HG03135 (cell line): ENCODE results near the gene RELN.
"Not testable (repeated sequence)": the region's sequence is repeated elsewhere in the genome, so short reads cannot be mapped to it uniquely, and the experiment has no call there.

ENCODE experiments used
- ATAC-seq: cut with Tn5 transposase; IDR thresholded peaks from one replicate; pipeline ENCODE4 v1.9.1; 2021; ENCODE audit warnings: mild to moderate bottlenecking, moderate library complexity; ENCODE audit not compliant: unreplicated experiment

Gene RELN

GRCh38 chr7:103795787-103796186 lies 193.7 kb downstream of the RELN start:
- ATAC-seq, result no peak

DNA sequence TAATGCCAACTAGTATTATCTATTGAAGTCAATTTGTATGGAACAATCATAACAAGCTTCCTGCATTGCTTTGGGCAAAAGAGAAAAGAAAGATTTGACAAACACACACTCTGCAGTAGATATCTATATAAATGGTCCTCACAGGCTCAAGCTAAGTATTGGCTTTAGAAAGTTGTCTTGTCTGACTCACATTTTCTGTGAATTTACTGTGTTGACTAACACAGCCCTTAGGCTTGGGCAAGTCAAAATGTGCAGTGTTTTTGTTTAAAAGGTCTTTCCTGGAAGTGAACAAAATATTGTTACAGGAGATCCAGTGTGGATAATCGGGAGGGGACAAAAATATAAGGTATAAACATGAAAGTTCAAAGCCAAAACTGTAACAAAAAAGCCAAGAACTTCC lies 194.4 kb downstream of the RELN start:
- ATAC-seq, result no peak

DNA sequence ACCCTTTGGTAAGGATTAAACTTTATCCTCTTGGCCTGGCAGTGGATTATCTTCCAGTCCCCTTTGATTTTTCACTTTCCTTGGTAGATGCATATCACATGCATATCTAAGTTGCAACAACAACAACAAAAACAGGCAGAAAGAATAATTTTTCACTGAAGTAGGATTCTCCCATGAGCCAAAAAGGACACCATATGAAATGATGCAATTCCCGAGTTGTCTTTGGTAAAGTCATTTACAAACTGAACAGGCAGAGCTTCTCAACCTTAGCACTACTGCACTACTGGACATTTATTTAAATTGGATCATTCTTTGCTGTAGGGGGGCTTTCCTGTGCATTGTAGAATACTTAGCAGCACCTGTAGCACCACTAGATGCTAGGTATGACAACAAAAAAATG lies 195.0 kb downstream of the RELN start:
- ATAC-seq, result no peak

GRCh38 chr7:103793614-103794013 lies 195.8 kb downstream of the RELN start:
- ATAC-seq, result no peak

GRCh38 chr7:103791894-103792293 lies 197.6 kb downstream of the RELN start:
- no peak for ATAC-seq

DNA sequence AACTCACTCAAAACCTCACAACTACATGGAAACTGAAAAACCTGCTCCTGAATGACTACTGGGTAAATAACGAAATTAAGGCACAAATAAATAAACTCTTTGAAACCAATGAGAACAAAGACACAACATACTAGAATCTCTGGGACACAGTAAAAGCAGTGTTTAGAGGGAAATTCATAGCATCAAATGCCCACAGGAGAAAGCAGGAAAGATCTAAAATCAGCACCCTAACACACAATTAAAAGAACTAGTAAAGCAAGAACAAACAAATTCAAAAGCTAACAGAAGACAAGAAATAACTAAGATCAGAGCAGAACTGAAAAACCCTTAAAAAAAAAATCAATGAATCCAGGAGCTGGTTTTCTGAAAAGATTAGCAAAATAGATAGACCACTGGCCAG lies 202.4 kb downstream of the RELN start:
- ATAC-seq, result not testable (repeated sequence)

- ATAC-seq, result no peak
Measured at GRCh38 chr7:103784646-103785286, 204.7 kb downstream of the RELN start.

DNA sequence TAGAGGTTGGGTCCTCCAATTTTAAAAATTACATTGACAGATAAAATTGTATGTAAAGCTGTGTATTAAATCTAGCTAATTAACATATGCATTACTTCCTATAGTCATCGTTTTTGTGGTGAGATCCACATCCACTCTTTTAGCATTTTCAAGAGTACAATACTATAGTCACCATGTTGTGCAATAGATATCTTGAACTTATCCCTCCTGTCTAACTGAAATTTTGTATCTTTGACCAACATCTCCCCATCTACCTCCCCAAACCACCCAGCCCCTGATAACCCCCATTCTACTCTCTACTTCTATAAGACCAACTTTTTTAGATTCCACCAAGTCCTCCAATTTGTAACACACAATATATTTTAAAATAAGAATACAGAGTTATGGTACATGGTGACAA lies 208.0 kb downstream of the RELN start:
- no peak for ATAC-seq

DNA sequence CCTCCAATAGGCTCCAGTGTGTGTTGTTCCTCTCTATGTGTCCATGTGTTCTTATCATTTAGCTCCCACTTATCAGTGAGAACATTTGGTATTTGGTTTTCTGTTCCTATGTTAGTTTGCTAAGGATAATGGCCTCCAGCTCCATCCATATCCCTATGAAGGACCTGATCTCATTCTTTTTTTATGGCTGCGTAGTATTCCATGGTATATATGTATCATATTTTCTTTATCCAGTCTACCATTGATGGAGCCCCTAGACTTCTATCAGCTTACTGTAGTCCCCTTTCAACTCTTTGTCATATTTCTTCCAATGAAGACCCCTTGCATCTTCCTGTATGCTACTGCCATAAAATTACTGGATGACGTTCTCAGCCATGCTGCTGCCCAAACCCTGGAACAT lies 208.9 kb downstream of the RELN start:
- ATAC-seq, result not testable (repeated sequence)

DNA sequence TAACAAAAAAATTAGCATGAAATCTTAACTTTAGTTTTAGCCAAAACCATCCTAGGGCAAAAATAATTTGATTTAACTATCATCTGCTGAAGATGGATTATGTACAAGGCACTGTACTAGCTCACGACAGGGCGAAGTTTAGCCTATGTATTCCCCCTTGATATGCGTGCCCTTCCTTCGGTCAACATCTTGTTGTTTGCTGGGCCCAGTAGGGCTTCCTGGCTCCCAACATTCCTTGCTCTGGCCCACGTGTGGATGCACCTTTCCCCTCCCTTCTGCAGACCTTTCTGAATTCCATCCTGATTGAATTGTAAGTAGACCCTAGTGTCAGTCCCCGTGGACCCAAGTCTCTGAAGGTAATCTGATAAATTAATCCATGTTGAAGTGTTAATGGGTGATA lies 212.0 kb downstream of the RELN start:
- ATAC-seq, result no peak

- ATAC-seq, result no peak
Measured at GRCh38 chr7:103773726-103774125, 215.7 kb downstream of the RELN start.

DNA sequence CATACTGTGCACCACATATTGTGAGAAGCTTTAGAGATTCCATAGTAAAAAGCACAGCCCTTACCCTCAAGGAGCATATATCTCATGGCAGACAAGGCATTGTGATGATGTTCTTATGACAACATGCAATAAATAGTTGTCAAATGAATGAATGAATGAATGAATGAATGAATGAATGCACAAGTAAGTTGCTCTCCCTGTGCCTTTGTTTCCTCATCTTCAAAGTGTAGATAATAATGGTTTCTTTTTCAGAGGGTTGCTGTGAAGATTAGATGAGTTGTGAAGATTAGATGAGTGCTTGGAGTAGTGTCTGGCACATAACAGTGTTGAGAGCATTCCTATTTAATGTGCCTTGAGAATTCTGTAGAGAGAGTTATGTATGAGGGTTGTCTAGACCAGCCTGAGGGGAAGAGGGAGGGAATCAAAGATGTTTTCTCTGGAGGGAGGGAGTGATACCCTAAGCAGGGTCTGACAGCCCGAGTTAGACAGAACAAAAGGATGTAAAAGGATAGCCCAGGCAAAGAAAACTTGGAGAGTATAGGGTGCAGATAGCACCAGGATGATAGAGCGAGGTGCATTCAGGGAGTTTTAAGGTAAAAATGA lies 217.2 kb downstream of the RELN start:
- ATAC-seq, result no peak

DNA sequence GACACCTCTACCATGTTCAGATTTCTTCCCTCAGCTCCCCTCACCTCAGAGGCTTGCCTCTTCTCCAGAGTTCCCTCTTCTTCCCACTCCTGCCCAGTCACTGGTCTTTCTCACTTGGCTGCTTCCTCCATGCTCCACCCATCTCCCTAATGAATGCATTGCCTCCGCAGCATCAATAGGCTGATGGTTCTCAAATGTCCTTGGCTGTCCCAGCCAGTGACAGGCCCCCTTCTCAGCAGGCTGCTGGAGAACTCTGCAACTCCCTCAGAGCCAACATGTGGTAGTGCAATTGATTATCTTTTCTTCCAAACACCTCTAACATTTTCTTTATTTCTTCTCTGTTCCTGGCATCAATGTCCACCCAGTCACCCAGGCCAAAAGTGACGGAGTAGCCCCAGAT lies 218.2 kb downstream of the RELN start:
- no peak for ATAC-seq

DNA sequence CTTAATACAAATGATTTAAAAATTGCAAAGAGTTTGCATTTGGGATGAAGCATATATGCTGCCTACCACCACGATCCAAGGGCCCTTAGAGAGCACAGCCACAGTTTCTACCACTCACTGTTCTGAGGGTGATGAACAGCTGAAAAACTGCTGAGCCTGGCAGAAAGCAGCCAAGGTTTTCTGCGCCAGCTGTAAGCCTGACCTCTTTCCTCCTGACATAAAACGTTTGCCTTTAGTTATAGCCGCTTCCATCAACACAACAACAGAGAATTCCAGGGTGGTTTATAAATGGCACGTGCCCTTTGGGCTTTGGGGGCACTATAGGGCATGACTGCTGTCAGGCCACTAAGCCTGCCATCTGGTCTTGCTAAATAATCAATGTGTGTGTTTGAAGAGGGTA lies 222.8 kb downstream of the RELN start:
- no peak for ATAC-seq

- ATAC-seq, result no peak
Measured at GRCh38 chr7:103765901-103766300, 223.6 kb downstream of the RELN start.

DNA sequence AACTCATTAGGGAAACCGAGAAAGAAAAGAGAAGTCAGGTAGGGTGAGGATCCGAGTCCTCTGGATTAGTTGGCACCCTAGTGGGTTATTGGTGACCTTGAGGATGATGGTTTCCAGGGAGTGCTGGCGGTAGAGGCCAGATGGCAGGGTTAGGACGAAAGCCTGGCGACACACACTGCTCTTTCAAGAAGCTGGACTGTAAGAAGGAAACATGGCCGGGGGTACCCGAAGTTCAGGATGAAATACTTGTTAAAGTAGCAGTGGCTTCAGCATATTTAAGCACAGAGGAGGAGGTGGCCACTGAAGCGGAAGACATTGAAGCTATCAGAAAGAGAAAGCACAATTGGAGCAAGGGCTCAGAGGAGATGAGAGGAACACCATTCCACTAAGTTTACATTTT lies 224.6 kb downstream of the RELN start:
- no peak for ATAC-seq

GRCh38 chr7:103762877-103763276 lies 226.6 kb downstream of the RELN start:
- no peak for ATAC-seq

DNA sequence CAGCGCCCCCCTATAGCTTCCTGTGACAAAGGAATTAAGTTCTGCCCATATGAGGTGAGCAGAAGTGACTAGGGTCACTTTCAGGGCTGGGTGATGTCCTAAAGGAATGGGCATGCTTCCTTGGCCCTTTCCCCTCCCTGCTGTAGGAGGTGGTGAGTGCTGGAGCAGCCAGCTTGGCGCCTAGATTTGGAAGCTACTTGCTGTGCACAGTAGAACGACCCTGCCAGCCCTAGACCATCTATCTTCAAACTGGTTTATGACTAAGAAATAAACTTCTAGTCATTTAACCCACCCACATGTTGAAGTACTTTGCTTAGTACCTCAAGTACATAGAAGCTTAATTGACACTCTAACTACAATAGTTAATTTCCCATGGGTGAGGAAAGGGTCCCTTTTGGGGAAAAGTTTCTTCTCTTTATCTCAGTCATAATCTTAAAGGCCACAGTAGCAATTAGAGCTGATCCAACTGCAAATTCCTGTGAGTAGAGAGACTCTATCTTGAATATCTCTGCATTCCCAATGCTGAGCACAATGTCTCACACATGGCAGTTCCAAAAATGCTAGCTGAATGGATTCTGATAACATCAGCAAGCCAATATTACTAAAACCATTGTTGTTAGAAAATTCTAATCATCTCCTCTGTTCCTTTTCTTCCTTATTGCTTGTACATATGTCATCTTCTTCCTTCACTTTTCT lies 227.2 kb downstream of the RELN start:
- no peak for ATAC-seq

GRCh38 chr7:103752995-103753394 lies 236.5 kb downstream of the RELN start:
- no peak for ATAC-seq

GRCh38 chr7:103751311-103751880 lies 238.1 kb downstream of the RELN start:
- no peak for ATAC-seq

DNA sequence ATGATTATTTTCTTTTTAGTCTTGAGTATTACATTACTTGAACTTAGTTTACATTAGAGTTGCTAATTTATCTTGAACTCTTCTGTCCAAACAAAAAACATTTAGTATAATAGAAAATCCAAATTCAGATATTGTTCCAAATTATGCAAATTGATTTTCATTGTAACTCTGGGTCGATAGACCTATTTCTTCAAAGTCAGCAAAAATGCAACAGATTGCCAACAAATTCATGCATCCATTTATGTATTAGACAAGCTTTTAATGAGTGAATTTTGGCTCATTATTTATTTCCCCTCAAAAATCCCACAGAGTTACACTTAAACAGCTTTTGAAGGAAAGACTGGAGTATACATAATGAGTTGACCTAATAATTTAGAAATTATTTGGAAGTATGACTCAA lies 240.8 kb downstream of the RELN start:
- no peak for ATAC-seq

GRCh38 chr7:103735377-103735776 lies 254.1 kb downstream of the RELN start:
- no peak for ATAC-seq
